Chondrocyte (in vitro differentiated cells): ENCODE data around the gene RHOXF2. TPM values are rescaled to one million over a fixed set of nuclear protein-coding genes. Genes with fewer than 3 reads are reported as not detected.
"Not testable (repeated sequence)": the region's sequence is repeated elsewhere in the genome, so short reads cannot be mapped to it uniquely, and the experiment has no call there.

ENCODE experiments used
- DNase-seq: peaks from one replicate; pipeline ENCODE4 v3.0.0; 2021; ENCODE audit warnings: mixed read lengths, low spot score
- H3K27ac Mint-ChIP-seq: one replicate; pipeline ENCODE4 v1.8.0; 2021; ENCODE audit warnings: mild to moderate bottlenecking, moderate library complexity, mixed read lengths; ENCODE audit not compliant: unreplicated experiment
- H3K27me3 Mint-ChIP-seq: 2 replicates; pipeline ENCODE4 v1.8.0; 2021; ENCODE audit warnings: low read depth, mixed read lengths
- H3K36me3 Mint-ChIP-seq: 2 replicates; pipeline ENCODE4 v1.8.0; 2021; ENCODE audit warnings: low read depth, mixed read lengths
- H3K4me1 Mint-ChIP-seq: 2 replicates; pipeline ENCODE4 v1.8.0; 2021; ENCODE audit warnings: low read depth, mild to moderate bottlenecking, mixed read lengths
- H3K4me3 Mint-ChIP-seq: one replicate; pipeline ENCODE4 v1.8.0; 2021; ENCODE audit warnings: mild to moderate bottlenecking, moderate library complexity, mixed read lengths; ENCODE audit not compliant: unreplicated experiment
- H3K9me3 Mint-ChIP-seq: 2 replicates; pipeline ENCODE4 v1.8.0; 2021; ENCODE audit warnings: low read depth, mixed read lengths
- total RNA-seq: library from RNA; stranded (reverse); gene quantifications from 3 replicates; pipeline ENCODE4 v1.2.1, GENCODE V29; 2021
- TF ChIP-seq, protein P1 (sequence below): fragments of 200-600 bp; sonication (generic); IDR thresholded peaks from 2 replicates; pipeline ENCODE4 v1.5.0; 2021; ENCODE audit warnings: antibody characterized with exemption, mild to moderate bottlenecking, moderate library complexity

The RHOXF2 gene
- total RNA-seq, 1 donor from 2014 or later, result not detected

DNA sequence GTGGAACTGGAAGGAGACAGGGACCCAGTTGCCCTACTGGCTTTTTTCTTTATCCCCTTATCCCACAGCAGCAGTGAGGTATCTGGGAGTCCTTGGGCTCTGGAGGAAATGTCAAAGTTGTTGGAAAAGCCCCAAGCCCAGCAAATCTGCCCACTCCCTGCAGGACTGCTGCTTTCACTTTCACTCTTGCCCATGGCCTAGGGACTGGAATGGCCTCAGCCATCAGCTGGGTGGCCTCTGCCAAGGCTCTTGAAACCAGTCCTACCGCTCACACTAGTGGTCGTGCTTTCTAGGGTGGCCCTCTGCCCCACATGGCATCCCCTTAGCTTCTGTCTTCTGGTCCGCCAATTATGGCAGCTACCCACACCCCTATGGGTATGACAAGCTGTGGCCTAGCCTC is 33.0 kb upstream of the RHOXF2 start:
- no peaks in the 10 kb centered on the region for H3K27me3 Mint-ChIP-seq
- TF ChIP-seq, protein P1, sequence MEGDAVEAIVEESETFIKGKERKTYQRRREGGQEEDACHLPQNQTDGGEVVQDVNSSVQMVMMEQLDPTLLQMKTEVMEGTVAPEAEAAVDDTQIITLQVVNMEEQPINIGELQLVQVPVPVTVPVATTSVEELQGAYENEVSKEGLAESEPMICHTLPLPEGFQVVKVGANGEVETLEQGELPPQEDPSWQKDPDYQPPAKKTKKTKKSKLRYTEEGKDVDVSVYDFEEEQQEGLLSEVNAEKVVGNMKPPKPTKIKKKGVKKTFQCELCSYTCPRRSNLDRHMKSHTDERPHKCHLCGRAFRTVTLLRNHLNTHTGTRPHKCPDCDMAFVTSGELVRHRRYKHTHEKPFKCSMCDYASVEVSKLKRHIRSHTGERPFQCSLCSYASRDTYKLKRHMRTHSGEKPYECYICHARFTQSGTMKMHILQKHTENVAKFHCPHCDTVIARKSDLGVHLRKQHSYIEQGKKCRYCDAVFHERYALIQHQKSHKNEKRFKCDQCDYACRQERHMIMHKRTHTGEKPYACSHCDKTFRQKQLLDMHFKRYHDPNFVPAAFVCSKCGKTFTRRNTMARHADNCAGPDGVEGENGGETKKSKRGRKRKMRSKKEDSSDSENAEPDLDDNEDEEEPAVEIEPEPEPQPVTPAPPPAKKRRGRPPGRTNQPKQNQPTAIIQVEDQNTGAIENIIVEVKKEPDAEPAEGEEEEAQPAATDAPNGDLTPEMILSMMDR, result no peak
- H3K27ac Mint-ChIP-seq, result no peak overlapping the region
- no peaks in the 10 kb centered on the region for H3K4me1 Mint-ChIP-seq
- DNase-seq, result no peak
- H3K36me3 Mint-ChIP-seq, result peaks cover 1% of the 10 kb centered on the region
- H3K9me3 Mint-ChIP-seq, result peaks cover 5% of the 10 kb centered on the region
- no peak overlapping the region for H3K4me3 Mint-ChIP-seq

DNA sequence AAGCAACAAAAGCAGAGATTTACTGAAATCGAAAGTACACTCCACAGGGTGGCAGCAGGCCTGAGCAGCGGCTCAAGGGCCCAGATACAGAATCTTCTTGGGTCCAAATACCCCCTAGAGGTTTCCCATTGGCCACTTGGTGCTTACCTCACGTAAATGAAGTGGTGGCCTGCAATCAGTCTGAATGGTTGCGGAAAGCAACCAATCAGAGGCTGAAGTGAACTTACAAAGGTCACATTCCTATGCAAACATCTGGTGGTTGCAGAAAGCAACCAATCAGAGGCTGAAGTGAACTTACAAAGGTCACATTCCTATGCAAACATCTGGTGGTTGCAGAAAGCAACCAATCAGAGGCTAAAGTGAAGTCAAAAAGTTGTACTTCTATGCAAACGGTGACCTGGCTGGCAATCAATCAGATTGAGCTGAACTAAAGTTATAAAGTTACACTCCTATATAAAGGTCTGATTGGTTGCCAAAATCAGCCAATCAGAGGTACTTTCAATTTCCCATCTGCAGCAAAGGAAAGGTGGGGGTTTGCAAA is 30.0 kb upstream of the RHOXF2 start:
- H3K4me3 Mint-ChIP-seq, H3K36me3 Mint-ChIP-seq, H3K9me3 Mint-ChIP-seq, H3K27me3 Mint-ChIP-seq, H3K27ac Mint-ChIP-seq, DNase-seq, H3K4me1 Mint-ChIP-seq: not testable (repeated sequence)

DNA sequence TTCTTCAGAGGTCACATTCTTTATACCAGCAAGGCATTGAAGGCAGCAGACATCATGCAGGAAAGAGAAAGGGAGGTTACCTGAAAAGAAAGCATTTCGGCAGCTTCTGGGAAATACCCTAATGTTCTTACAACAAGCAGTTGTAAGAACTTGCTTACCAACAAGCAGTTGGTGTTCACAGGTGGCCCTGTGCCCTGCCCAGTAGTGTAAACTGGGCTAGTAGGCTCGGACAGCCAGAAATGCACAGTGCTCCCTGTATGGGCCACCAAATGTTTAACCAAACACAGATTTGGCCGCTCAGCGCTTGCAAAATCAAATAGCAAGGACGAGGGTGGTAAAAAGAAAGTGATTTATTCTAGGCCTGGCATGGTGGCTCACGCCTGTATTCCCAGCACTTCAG is 22.3 kb upstream of the RHOXF2 start:
- no peak for DNase-seq
- Mint-ChIP-seq H3K36me3 (no peaks in the 10 kb centered on the region), H3K27me3 (peaks cover 2% of the 10 kb centered on the region), H3K27ac (no peak overlapping the region), H3K4me1 (no peaks in the 10 kb centered on the region), H3K9me3 (no peaks in the 10 kb centered on the region), H3K4me3 (no peak overlapping the region)
- TF ChIP-seq, protein P1, result no peak

DNA sequence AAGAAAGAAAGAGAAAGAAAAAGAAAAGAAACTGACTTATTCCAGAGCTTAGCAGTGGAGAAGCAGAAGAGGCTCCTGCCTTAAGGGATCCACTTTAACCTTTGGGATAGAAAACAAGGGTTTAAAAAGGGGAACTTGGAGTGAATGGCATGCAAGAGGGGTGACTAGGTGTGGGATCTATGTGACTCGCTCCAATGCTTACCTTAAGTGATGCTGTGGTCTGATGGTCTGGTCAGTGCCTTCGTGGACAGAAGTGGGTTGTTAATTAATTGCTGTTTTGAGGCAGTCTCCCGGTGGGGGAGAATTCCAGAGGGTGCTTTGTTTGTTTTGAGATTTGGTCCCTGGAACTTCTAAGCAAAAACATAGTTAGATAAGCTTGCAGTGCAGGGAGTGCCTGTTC is 21.6 kb upstream of the RHOXF2 start:
- no peak overlapping the region for H3K4me3 Mint-ChIP-seq
- H3K9me3 Mint-ChIP-seq, result no peaks in the 10 kb centered on the region
- TF ChIP-seq, protein P1, result no peak
- no peak for DNase-seq
- H3K4me1 Mint-ChIP-seq, result no peaks in the 10 kb centered on the region
- peaks cover 2% of the 10 kb centered on the region for H3K27me3 Mint-ChIP-seq
- H3K27ac Mint-ChIP-seq, result no peak overlapping the region
- H3K36me3 Mint-ChIP-seq, result no peaks in the 10 kb centered on the region

DNA sequence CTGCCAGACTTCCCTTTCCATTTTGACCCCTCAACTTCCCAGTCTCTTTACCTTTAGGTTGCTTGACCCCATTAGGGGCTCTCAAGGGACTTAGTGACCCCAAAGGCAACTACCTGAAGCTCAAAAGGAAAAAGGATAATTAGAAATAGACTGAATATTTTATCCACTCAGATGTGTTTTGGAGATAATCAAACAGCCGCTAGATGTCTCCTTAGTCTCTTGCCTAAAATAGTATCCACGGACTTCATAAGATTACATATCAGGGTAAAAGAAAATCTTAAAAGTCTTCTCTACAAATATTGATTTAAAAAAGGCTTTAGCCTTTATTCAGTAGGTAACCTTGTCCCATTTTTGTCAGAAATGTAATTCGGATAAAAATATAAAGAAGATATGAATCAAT is 21.0 kb upstream of the RHOXF2 start:
- TF ChIP-seq, protein P1, result no peak
- no peaks in the 10 kb centered on the region for H3K36me3 Mint-ChIP-seq
- H3K27ac Mint-ChIP-seq, result no peak overlapping the region
- no peak overlapping the region for H3K4me3 Mint-ChIP-seq
- H3K4me1 Mint-ChIP-seq, result no peaks in the 10 kb centered on the region
- DNase-seq, result no peak
- H3K27me3 Mint-ChIP-seq, result peaks cover 2% of the 10 kb centered on the region
- H3K9me3 Mint-ChIP-seq, result no peaks in the 10 kb centered on the region

DNA sequence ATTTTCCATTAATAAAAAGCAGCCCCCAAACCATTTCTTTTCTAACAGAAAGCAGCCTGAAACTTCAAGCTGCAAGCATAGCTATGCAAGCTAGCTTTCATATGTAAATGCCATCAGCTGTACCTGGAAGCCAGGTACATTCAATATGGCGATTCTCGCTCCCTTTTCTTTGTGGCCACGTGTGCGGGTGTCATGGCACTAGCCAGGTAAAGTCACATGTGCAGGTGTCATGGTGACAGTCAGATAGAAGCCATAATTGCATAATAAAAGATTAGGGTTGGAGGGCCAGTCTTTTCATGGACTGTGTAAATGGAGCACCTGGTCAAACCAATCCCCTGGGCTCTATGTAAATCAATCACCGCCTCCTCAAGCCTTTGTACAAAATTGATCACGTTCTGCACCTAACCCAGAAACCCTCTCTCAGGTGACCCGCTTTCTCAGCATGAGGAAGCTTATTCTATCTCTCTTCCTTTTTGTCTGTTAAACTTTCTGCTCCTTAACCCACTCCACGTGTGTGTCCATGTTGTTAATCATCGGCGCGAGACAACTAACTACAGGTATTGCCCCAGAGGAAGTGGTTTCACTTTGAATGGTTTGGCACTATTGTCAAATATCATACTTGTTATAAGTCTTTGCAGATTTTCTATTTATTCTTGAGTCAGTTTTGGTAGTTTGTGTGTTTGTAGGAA is 18.0 kb upstream of the RHOXF2 start:
- Mint-ChIP-seq H3K9me3 (no peaks in the 10 kb centered on the region), H3K27me3 (peaks cover 2% of the 10 kb centered on the region), H3K4me3 (no peak overlapping the region), H3K36me3 (no peaks in the 10 kb centered on the region), H3K27ac (no peak overlapping the region), H3K4me1 (no peaks in the 10 kb centered on the region)
- TF ChIP-seq, protein P1, result no peak
- DNase-seq, result no peak
